Measurements from ENCODE around the gene RHCE. TPM values are rescaled to one million over a fixed set of nuclear protein-coding genes. Genes with fewer than 3 reads are reported as not detected.
"Not testable (repeated sequence)": the region's sequence is repeated elsewhere in the genome, so short reads cannot be mapped to it uniquely, and the experiment has no call there.

The RHCE gene
- total RNA-seq (2014; rRNA removed; shearing (Covaris generic)): 0.17 TPM in 1 of 2 replicates, not detected in the other
- polyA plus RNA-seq (2016; fragmentation: Nextera tagmentation; extraction: Ambion mirVana): 0.15 and 0.38 TPM in 2 replicates
- long read RNA-seq: 0 reads

DNA sequence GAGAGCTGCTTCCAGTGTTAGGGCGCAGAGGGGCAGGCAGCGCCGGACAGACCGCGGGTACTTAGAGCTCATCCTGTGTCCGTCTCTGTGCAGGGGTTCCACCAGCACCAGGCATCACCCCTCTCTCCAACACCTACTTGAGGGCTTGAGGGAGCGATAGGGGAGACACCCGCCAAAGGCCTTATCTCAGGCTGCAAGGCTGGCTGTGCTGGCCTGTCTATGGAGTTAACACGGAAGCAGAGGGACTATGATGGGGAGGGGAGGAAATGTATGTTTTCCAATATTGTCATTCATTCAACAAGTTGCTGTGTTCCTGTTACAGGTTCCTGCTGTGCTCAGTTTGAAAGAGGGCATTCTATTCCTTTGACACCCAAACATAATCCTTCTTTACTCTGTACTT, at the start of gene RHCE:
Gene RHCE (minus strand): TSS at position 111 of the 400 bp plus-strand sequence. CDS start 39 bp downstream, at position 72.
- not testable (repeated sequence) for H3K36me3 ChIP-seq (ENCODE audit: insufficient read depth); H3K4me3 Mint-ChIP-seq; DNase-seq (ENCODE audit: low spot score); H3K9me3 Mint-ChIP-seq; H3K4me1 ChIP-seq (ENCODE audit: insufficient read depth); H3F3A ChIP-seq (replicated peaks; ENCODE audit: low read depth); H3K79me2 ChIP-seq (replicated peaks; ENCODE audit: insufficient read depth); H3K27me3 ChIP-seq (ENCODE audit: insufficient read depth); H4K20me1 ChIP-seq (replicated peaks; ENCODE audit: insufficient read depth); H3K4me2 ChIP-seq; H3K4me3 ChIP-seq; H3K36me3 Mint-ChIP-seq (ENCODE audit: low read depth); H3K27ac ChIP-seq (ENCODE audit: low read depth); H3K27ac Mint-ChIP-seq; H2AFZ ChIP-seq; H3K9me2 ChIP-seq (ENCODE audit: insufficient read depth)
- peaks cover 17% of the 10 kb centered on the region for H3K4me1 Mint-ChIP-seq
- ATAC-seq: peak; percentile 66
- peaks cover 14% of the 10 kb centered on the region for H3K27me3 Mint-ChIP-seq (ENCODE audit: insufficient read depth, low read depth, poor library complexity)

DNA sequence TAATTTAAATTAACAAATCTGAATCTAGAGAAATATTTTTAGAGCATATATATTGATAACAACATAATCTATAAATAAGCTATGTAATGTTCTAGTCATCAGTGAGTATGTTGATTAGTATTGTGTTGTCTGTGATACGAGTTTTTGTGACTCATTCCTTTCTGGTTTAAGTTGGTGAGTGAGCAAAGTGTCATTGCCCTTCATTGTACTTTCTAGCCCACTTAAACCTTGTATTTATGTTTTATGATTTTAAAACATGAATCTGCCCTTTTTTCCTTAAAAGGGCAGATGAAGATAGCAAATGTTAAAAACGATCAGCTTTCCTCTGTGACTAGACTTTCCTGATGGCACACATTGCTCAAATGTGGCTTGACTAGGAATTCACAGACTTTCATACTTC, 48.6 kb upstream of the RHCE start:
- Histone ChIP-seq H4K20me1 (replicated peaks; ENCODE audit: insufficient read depth) (no peaks in the 10 kb centered on the region), H3K79me2 (replicated peaks; ENCODE audit: insufficient read depth) (no peaks in the 10 kb centered on the region; the same call in 1 of the 2 replicates), H3K27me3 (ENCODE audit: insufficient read depth) (no peaks in the 10 kb centered on the region), H3K36me3 (ENCODE audit: insufficient read depth) (no peaks in the 10 kb centered on the region), H2AFZ (no peak overlapping the region), H3K27ac (ENCODE audit: low read depth) (no peak overlapping the region), H3K4me3 (no peak overlapping the region), H3K4me2 (no peak overlapping the region), H3F3A (replicated peaks; ENCODE audit: low read depth) (no peaks in the 10 kb centered on the region), H3K9me2 (ENCODE audit: insufficient read depth) (no peaks in the 10 kb centered on the region), H3K4me1 (ENCODE audit: insufficient read depth) (no peaks in the 10 kb centered on the region)
- no peak for TF ChIP-seq EZH2phosphoT487 (IDR thresholded peaks at IDR 0.05; ENCODE audit: unreplicated experiment)
- no peak overlapping the region for H3K4me3 Mint-ChIP-seq
- H3K9me3 Mint-ChIP-seq: no peaks in the 10 kb centered on the region
- no peaks in the 10 kb centered on the region for H3K4me1 Mint-ChIP-seq
- DNase-seq (ENCODE audit: low spot score) (no peak), ATAC-seq (no peak)
- H3K27ac Mint-ChIP-seq: no peak overlapping the region
- H3K27me3 Mint-ChIP-seq (ENCODE audit: insufficient read depth, low read depth, poor library complexity): no peaks in the 10 kb centered on the region
- H3K36me3 Mint-ChIP-seq (ENCODE audit: low read depth): peaks cover 3% of the 10 kb centered on the region; the same call in 1 of the 3 replicates

DNA sequence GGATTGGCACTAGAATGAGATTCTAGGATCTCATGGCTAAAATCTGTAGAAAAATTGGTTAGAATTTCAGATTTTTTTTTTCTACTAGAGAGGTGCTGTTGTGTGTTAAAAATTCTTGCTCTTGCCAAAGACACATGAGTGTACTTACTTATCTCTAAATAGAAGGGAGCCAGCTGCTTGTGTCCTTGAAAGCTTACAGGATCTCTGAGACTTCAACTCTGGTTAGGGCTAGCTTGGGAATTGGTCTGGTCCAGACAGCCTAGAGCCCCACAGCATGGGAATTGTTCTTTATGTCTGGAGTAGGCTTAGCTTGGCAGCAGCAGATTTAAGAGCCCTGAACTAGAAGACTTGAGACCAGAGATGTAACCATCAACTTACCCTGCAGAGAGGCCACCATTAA, 47.4 kb upstream of the RHCE start:
- Mint-ChIP-seq H3K27me3 (ENCODE audit: insufficient read depth, low read depth, poor library complexity) (no peaks in the 10 kb centered on the region), H3K4me3 (no peak overlapping the region), H3K27ac (no peak overlapping the region), H3K36me3 (ENCODE audit: low read depth) (peaks cover 3% of the 10 kb centered on the region; the same call in 1 of the 3 replicates), H3K4me1 (no peaks in the 10 kb centered on the region), H3K9me3 (no peaks in the 10 kb centered on the region)
- no peak for ATAC-seq
- DNase-seq (ENCODE audit: low spot score): no peak
- Histone ChIP-seq H2AFZ (no peak overlapping the region), H3K4me3 (no peak overlapping the region), H3K36me3 (ENCODE audit: insufficient read depth) (no peaks in the 10 kb centered on the region), H3K4me1 (ENCODE audit: insufficient read depth) (no peaks in the 10 kb centered on the region), H3F3A (replicated peaks; ENCODE audit: low read depth) (no peaks in the 10 kb centered on the region), H3K27me3 (ENCODE audit: insufficient read depth) (no peaks in the 10 kb centered on the region), H4K20me1 (replicated peaks; ENCODE audit: insufficient read depth) (no peaks in the 10 kb centered on the region), H3K4me2 (no peak overlapping the region), H3K27ac (ENCODE audit: low read depth) (no peak overlapping the region), H3K79me2 (replicated peaks; ENCODE audit: insufficient read depth) (no peaks in the 10 kb centered on the region; the same call in 1 of the 2 replicates), H3K9me2 (ENCODE audit: insufficient read depth) (no peaks in the 10 kb centered on the region)
- no peak for TF ChIP-seq ZNF331 (CRISPR knock-in tag; IDR thresholded peaks at IDR 0.05; ENCODE audit: low read depth)
- TF ChIP-seq ZNF114 (CRISPR knock-in tag; IDR thresholded peaks at IDR 0.05): no peak
- TF ChIP-seq EZH2phosphoT487 (IDR thresholded peaks at IDR 0.05; ENCODE audit: unreplicated experiment): no peak
- TF ChIP-seq JUNB (IDR thresholded peaks at IDR 0.05; ENCODE audit: unreplicated experiment): no peak
- TF ChIP-seq, protein P1, sequence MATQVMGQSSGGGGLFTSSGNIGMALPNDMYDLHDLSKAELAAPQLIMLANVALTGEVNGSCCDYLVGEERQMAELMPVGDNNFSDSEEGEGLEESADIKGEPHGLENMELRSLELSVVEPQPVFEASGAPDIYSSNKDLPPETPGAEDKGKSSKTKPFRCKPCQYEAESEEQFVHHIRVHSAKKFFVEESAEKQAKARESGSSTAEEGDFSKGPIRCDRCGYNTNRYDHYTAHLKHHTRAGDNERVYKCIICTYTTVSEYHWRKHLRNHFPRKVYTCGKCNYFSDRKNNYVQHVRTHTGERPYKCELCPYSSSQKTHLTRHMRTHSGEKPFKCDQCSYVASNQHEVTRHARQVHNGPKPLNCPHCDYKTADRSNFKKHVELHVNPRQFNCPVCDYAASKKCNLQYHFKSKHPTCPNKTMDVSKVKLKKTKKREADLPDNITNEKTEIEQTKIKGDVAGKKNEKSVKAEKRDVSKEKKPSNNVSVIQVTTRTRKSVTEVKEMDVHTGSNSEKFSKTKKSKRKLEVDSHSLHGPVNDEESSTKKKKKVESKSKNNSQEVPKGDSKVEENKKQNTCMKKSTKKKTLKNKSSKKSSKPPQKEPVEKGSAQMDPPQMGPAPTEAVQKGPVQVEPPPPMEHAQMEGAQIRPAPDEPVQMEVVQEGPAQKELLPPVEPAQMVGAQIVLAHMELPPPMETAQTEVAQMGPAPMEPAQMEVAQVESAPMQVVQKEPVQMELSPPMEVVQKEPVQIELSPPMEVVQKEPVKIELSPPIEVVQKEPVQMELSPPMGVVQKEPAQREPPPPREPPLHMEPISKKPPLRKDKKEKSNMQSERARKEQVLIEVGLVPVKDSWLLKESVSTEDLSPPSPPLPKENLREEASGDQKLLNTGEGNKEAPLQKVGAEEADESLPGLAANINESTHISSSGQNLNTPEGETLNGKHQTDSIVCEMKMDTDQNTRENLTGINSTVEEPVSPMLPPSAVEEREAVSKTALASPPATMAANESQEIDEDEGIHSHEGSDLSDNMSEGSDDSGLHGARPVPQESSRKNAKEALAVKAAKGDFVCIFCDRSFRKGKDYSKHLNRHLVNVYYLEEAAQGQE (IDR thresholded peaks at IDR 0.05; ENCODE audit: unreplicated experiment): no peak
- TF ChIP-seq EZH2 (IDR thresholded peaks at IDR 0.05; ENCODE audit: low read depth, unreplicated experiment): no peak
- no peak for TF ChIP-seq POLR2AphosphoS5 (IDR thresholded peaks at IDR 0.05; ENCODE audit: low read depth)
